Left cardiac atrium (tissue), 4 donors: ENCODE measurements around the gene S100A2. TPM values are rescaled to one million over a fixed set of nuclear protein-coding genes. Genes with fewer than 3 reads are reported as not detected.
A peak's percentile ranks its signal among the peaks of the same experiment; 100 is the strongest.
"Not testable (repeated sequence)": the region's sequence is repeated elsewhere in the genome, so short reads cannot be mapped to it uniquely, and the experiment has no call there.

ENCODE experiments used
- ATAC-seq, 2 donors: fragments of 200-7000 bp; cut with Tn5 transposase; one replicate each; pipeline ENCODE4 v1.9.1; 2020; ENCODE audit warnings: mild to moderate bottlenecking in 2 of 2, moderate library complexity in 2 of 2
- DNase-seq: peaks from one replicate; pipeline ENCODE4 v3.0.0-alpha.2; 2020
- intact Hi-C, 2 donors: fragments of 100-400 bp; cut with DNase I; formaldehyde crosslinking; loops; one replicate each; pipeline versions ENCODE4 v1.14.1 to v1.15.1; 2022 to 2023
- total RNA-seq, 2 donors: library from RNA; stranded (reverse); fragmentation: NEBNext Ultra II Directional; extraction: Animal tissue kit (Norgen Biotek cat#: 25700); gene quantifications; one replicate each; pipeline ENCODE4 v1.2.1, GENCODE V29; 2021
- donor health status: DM: no; HTN: yes; CAD: no.
- donor health status: DM: no; HTN: yes; CAD: no; lungs with severe emphysema.
- donor health status: DM: yes; HTN: yes; CAD: no.
- donor health status: Dilated cardiomyopathy.

The S100A2 gene
- total RNA-seq, 2 donors from 2014 or later: 0.84 TPM; not detected in 1

GRCh38 chr1:153598309-153599172 is 32.9 kb upstream of the S100A2 start:
- no peak for DNase-seq
- intact Hi-C loops: no loop called here
- peak; percentile 50 to 73 for ATAC-seq

- no peak for DNase-seq
- intact Hi-C loops: no loop called here
- no peak for ATAC-seq
Observed at GRCh38 chr1:153597206-153597605, 31.6 kb upstream of the S100A2 start.

GRCh38 chr1:153592748-153593147 is 27.1 kb upstream of the S100A2 start:
- DNase-seq: no peak

GRCh38 chr1:153588482-153588881 is 22.8 kb upstream of the S100A2 start:
- DNase-seq (no peak), ATAC-seq (no peak)
- intact Hi-C loops: no loop called here

More at GRCh38 chr1:153592748-153593147, 27.1 kb upstream of the S100A2 start:
- ATAC-seq: no peak
- intact Hi-C loops: no loop called here

- DNase-seq, intact Hi-C loops, ATAC-seq: not testable (repeated sequence)
Observed at GRCh38 chr1:153588033-153588432, 22.4 kb upstream of the S100A2 start.

- ATAC-seq (peak in 1 of 2 donors; percentile 81), DNase-seq (no peak)
- intact Hi-C loops: no loop called here
Observed at GRCh38 chr1:153587314-153587713, 21.7 kb upstream of the S100A2 start.

GRCh38 chr1:153586347-153586746 is 20.7 kb upstream of the S100A2 start:
- intact Hi-C loops: no loop called here
- ATAC-seq (no peak), DNase-seq (no peak)

GRCh38 chr1:153585006-153585405 is 19.4 kb upstream of the S100A2 start:
- DNase-seq (no peak), ATAC-seq (no peak)
- intact Hi-C loops: no loop called here

GRCh38 chr1:153583976-153584375 is 18.3 kb upstream of the S100A2 start:
- intact Hi-C loops: no loop called here
- DNase-seq (no peak), ATAC-seq (no peak)

- ATAC-seq, DNase-seq, intact Hi-C loops: not testable (repeated sequence)
Observed at GRCh38 chr1:153583514-153583913, 17.9 kb upstream of the S100A2 start.

- DNase-seq, ATAC-seq, intact Hi-C loops: not testable (repeated sequence)
Observed at GRCh38 chr1:153582836-153583235, 17.2 kb upstream of the S100A2 start.

- DNase-seq (no peak), ATAC-seq (no peak)
- intact Hi-C loops: loop anchor here in 1 of 2 donors (10.0 kb wide), 1 partner anchor 86 kb away; no protein-coding TSS in a partner anchor
Observed at GRCh38 chr1:153578936-153579335, 13.3 kb upstream of the S100A2 start.

- DNase-seq (no peak), ATAC-seq (no peak)
- intact Hi-C loops: loop anchor here in 1 of 2 donors (10.0 kb wide), 1 partner anchor 86 kb away; no protein-coding TSS in a partner anchor
Observed at GRCh38 chr1:153578490-153578889, 12.8 kb upstream of the S100A2 start.

GRCh38 chr1:153577624-153578051 is 12.0 kb upstream of the S100A2 start:
- peak; percentile 26 for DNase-seq
- intact Hi-C loops: loop anchor here in 1 of 2 donors (10.0 kb wide), 1 partner anchor 87 kb away; no protein-coding TSS in a partner anchor

GRCh38 chr1:153577138-153577537 is 11.5 kb upstream of the S100A2 start:
- no peak for DNase-seq
- ATAC-seq: no peak
- intact Hi-C loops: loop anchor here in 1 of 2 donors (10.0 kb wide), 1 partner anchor 88 kb away; no protein-coding TSS in a partner anchor

More at GRCh38 chr1:153577624-153578051, 12.0 kb upstream of the S100A2 start:
- ATAC-seq: peak; percentile 42 to 93

- ATAC-seq, DNase-seq: not testable (repeated sequence)
- intact Hi-C loops: loop anchor here in 1 of 2 donors (10.0 kb wide), 1 partner anchor 89 kb away; no protein-coding TSS in a partner anchor
Observed at GRCh38 chr1:153575497-153575896, 9.9 kb upstream of the S100A2 start.

GRCh38 chr1:153575081-153575491 is 9.4 kb upstream of the S100A2 start:
- DNase-seq, ATAC-seq: not testable (repeated sequence)
- intact Hi-C loops: loop anchor here in 1 of 2 donors (10.0 kb wide), 1 partner anchor 90 kb away; no protein-coding TSS in a partner anchor

- intact Hi-C loops: loop anchor here in 1 of 2 donors (5.0 to 10.0 kb wide), 2 partner anchors 44 to 91 kb away; partner anchors contain the start of gene S100A14
- ATAC-seq (no peak), DNase-seq (no peak)
Observed at GRCh38 chr1:153573351-153573750, 7.7 kb upstream of the S100A2 start.

- intact Hi-C loops: loop anchor here in 1 of 2 donors (5.0 to 10.0 kb wide), 2 partner anchors 45 to 92 kb away; partner anchors contain the start of gene S100A14
- peak; percentile 81 to 90 for ATAC-seq
- DNase-seq: peak; percentile 87
Observed at GRCh38 chr1:153572569-153573015, 6.9 kb upstream of the S100A2 start.

GRCh38 chr1:153571706-153572105 is 6.1 kb upstream of the S100A2 start:
- ATAC-seq: no peak
- no peak for DNase-seq
- intact Hi-C loops: loop anchor here in 1 of 2 donors (5.0 to 10.0 kb wide), 2 partner anchors 46 to 93 kb away; partner anchors contain the start of gene S100A14
